Forelimb muscle (tissue), 1 donor: Measurements from ENCODE around the gene HSPA14. TPM values are rescaled to one million over a fixed set of nuclear protein-coding genes. Genes with fewer than 3 reads are reported as not detected.
"Not testable (repeated sequence)": the region's sequence is repeated elsewhere in the genome, so short reads cannot be mapped to it uniquely, and the experiment has no call there.

Experiments used
- DNase-seq: peaks from one replicate; pipeline ENCODE4 v3.0.0-alpha.2; 2013; ENCODE audit warnings: low read depth
- polyA plus RNA-seq: library from polyadenylated mRNA; unstranded; fragments of 120-200 nt; gene quantifications from one replicate; pipeline ENCODE4 v1.2.1, GENCODE V29; 2013; ENCODE audit not compliant: insufficient read length

The HSPA14 gene
- polyA plus RNA-seq, 1 donor = 14.5 TPM

DNA sequence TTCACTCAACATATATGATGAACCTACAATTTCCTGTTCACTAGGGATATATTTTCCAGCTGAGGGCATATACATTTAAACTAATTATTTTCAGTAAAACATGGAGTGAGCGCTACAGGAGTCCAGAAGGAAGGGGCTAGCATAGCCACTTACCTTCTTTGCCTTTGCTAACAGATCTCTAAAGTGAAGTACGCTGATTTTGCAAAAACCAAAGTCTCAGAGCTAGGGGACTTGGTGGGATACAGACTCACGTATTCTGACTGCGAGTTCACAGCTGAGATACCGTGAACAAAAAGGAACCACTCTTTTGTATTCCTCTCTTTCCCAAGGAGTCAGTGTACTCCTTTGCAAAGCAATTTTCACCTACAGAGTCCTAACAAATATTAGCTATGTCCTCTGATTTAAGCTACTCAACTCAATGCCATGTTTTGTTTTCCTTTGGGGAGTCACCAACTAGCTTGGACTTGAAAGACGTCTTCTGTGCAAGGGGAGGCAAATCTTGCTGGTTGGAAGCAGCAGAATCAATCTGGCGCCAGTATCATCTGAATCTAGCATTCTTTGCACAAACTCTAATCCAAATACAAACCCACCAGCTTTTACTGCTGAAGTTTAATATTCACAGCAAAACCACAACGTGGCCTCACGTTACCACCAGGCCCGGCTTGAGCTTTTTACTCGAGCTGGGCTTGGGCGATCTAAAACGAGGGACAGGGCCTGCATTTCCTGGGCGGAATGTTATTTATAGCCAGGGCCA is 926 bp upstream of the HSPA14 start:
- peak; percentile 49 for DNase-seq

DNA sequence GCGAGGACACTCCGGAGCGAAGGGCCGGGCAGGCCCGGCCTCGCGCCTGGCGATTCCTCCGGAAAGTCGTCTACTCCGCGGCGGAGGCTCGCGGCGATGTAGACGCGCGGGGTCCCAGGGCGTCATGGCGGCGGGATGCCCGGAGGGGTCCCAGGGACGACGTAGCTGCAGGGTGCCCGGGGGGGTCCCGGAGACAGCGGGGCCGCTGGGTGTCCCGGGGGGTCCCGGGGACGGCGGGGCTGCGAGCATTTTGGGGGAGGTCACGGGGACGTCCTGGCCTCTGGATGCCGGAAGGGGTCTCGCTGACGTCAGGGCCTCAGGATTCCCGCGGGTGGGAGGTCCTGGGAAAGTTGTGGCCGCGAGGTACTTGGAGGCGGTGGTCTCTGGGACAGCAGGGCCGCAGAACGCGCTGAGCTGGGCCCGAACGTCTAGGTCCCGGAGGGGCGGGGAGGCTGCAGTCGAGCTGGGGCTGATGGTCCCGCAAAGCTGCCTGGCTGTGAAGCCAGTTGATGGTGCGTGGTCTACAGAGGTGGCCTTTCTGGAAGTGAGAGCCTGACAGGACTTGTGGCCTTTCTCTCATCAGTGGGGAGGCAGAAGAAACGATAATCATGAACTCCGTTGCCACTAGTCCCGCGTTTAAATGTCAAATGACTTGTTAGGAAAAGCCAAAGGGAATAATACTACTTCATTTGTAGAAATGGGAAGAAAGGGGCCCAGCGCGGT is 637 bp downstream of the HSPA14 start:
- no peak for DNase-seq

DNA sequence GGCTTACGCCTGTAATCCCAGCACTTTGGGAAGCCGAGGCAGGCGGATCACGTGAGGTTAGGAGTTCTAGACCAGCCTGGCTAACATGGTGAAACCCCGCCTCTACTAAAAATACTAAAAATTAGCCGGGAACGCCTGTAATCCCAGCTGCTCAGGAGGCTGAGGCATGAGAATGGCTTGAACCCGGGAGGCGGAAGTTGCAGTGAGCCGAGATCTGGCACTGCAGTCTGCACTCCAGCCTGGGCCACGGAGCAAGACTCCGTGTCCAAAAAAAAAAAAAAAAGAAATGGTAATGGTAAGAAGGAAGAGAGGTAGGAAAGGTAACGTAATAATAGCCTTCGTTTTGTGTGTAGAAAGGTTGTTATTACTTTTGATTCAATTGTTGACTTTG is 1.2 kb downstream of the HSPA14 start:
- no peak for DNase-seq

DNA sequence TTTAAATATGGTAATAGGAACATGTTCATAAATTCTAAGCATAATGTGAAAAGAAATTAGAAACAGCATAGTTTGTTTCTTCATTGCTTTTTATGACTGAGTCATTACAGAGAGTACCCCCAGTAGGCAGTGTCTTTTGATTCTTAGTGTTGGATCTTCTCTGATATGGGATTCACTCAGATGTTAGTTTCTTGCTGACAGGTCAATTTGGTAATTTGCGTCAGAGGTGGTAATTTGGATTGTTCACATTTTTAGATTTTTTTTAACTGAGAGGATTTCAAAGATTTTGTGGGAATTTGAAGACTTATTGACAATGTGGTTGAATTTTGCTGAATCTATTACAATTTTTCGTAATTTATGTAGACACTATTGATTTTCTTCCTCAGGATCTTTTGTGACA is 2.1 kb downstream of the HSPA14 start:
- DNase-seq = no peak

DNA sequence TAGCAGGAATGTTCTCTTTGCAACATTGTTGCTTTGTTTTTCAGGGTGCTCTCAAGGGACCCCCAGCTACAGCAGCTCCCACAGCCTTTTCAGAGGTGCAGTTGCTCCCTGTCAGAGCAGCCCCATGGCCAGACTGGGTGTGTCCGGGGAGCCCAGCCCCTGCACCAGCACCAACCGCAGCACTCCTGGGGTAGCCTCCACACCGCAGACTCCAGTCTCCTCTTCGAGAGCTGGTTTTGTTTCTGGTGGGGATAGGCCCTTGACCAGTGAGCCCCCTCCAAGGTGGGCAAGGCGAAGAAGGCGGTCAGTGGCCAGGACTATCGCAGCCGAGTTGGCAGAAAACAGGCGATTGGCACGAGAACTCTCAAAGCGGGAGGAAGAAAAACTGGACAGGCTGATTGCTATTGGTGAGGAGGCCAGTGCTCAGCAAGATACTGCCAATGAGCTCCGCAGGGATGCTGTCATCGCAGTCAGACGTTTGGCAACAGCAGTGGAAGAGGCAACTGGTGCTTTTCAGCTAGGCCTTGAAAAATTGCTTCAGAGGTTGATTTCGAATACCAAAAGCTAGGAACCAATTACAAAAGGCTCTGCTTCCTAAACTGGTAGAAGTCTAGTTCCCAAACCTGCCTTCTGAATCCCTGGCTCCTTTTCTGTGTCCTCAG is 5.4 kb downstream of the HSPA14 start:
- no peak for DNase-seq

DNA sequence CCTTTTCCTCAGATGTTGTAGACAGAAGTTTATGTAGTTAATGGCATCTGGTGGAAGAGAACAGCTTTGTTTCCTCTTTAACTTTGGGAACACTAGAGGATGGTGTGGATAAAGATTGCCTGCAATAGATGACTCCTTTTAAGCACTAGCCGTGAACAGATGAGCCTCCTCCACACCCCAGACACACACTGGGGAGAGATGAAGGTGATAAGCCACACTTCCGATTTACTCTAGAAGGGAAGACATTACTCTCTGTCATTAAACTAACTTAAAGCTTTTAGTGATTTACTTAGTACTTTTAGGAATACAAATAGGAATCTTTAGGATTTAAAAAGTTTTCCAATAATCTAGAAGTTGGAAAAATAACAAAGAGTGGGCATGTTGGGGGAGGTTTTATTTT is 6.8 kb downstream of the HSPA14 start:
- DNase-seq = no peak

DNA sequence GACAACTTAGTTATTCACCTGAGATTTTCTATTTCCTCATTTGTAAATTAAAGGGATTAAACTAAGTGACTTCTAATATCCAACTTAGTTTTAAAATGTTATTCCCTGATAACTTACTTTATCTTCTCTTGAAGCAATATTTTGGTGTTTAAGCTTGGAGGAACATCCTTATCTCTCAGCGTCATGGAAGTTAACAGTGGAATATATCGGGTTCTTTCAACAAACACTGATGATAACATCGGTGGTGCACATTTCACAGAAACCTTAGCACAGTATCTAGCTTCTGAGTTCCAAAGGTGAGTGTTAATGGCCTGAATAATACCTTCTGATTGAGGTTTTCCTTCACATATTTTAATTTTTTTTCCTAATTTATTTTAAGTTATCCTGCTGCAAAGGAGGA is 14.1 kb downstream of the HSPA14 start:
- DNase-seq = no peak

DNA sequence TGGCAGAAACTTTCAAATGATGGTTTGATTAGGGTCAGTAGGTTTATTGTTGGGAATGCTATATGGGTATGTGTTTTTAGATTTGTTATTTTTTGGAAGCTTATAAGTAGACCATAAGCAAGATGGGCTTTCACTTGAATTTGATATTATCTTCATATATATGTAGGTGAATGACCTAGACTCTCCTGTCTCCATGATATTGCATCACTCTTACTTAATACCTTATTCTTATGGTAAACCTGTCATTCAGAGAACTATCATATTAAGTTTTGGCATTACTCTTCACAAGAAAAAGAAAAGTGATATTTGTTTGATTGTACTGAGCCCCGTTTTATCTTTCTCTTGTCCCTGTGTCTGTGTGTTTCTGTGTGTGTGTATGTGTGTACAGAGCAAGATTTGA is 17.3 kb downstream of the HSPA14 start:
- no peak for DNase-seq

DNA sequence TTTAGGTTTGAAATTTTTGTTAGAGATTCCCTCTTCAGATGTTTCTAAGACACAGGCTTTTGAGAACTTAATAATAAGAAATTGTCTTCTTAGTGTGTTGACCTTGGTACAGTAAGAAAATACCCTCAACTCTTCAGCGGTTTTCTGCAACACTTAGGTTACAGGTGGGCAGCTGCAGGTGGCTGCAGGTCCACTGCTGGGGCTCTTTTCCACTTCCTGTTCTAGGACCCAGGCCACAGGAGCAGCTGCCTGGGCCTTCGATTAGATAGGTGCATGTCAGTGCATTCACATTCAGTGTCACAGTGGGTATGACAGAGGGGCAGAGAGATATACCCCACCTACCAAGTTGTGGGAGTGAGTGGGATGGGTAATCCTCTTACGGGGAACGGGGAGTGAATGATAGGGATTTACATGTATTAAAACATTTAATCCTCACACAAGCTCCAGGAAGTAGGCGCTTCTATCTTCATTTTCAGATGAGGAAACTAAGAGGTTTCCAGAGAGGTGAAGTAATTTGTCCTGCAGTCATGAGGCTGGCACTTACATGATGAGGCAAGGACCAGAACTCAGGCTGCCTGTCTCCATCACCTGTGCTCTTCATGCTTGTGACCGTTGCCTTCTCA is 20.3 kb downstream of the HSPA14 start:
- DNase-seq = no peak

DNA sequence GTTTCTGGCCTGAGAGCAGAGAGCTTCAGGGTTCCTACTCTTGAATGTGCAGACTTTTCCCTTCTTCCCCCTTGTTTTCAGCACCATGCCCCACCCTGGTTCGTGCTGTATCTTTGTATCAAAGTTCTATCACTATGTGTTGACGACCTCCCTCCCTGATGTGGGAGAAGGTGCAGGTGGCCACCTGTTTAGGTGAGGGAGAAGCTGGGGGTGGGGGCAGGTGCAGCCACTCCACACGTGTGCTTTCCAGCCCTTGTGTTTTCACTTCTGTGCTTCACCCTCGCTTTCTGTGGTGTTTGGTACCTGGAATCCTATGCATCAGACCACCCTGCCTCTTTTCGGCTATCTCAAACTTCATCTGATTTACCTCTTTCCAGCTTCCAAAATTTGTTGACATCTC is 20.9 kb downstream of the HSPA14 start:
- no peak for DNase-seq

DNA sequence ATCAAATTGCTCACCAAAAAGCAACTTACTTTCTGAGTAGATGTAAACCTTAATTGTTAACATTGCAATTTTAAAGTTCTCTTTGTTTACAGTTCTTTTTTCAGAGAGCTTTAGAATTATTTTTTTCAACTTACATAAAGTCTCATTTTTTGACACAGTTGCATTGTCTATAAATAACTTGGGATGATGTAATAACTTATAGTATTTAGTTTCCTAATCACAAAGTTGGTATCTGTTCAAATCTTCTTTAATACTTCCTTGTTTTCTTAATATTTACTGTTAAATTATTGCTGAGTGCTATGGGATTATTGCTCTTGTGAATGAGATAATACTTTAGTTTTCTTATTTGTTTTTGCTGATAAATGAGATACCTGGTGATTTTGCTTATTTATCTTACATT is 21.7 kb downstream of the HSPA14 start:
- no peak for DNase-seq

DNA sequence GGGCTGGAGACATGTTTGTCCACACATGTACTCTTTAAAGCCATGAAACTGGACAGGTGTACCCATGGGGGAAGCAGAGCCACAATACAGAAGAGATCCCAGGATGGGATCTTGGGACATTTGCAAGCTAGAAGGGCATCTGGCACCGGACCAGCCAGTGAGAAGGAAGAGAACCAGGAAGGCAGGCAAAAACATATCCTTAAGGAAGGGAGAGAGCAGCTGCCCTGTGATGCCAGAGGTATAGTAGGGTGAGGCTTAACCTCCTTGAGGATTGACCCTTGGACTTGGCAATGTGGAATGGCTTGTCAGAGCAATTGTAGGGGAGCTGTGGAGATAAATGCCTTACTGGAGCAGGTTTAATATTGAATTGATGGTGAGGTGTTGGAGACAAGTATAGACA is 22.7 kb downstream of the HSPA14 start:
- no peak for DNase-seq

DNA sequence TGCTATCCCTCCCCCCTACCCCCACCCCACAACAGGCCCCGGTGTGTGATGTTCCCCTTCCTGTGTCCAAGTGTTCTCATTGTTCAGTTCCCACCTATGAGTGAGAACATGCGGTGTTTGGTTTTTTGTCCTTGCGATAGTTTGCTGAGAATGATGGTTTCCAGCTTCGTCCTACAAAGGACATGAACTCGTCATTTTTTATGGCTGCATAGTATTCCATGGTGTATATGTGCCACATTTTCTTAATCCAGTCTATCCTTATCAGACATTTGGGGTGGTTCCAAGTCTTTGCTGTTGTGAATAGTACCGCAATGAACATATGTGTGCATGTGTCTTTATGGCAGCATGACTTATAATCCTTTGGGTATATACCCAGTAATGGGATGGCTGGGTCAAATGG is 26.4 kb downstream of the HSPA14 start:
- not testable (repeated sequence) for DNase-seq

DNA sequence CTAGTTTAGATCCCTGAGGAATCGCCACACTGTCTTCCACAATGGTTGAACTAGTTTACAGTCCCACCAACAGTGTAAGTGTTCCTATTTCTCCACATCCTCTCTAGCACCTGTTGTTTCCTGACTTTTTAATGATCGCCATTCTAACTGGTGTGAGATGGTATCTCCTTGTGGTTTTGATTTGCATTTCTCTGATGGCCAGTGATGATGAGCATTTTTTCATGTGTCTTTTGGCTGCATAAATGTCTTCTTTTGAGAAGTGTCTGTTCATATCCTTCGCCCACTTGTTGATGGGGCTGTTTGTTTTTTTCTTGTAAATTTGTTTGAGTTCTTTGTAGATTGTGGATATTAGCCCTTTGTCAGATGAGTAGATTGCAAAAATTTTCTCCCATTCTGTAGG is 26.8 kb downstream of the HSPA14 start:
- not testable (repeated sequence) for DNase-seq

DNA sequence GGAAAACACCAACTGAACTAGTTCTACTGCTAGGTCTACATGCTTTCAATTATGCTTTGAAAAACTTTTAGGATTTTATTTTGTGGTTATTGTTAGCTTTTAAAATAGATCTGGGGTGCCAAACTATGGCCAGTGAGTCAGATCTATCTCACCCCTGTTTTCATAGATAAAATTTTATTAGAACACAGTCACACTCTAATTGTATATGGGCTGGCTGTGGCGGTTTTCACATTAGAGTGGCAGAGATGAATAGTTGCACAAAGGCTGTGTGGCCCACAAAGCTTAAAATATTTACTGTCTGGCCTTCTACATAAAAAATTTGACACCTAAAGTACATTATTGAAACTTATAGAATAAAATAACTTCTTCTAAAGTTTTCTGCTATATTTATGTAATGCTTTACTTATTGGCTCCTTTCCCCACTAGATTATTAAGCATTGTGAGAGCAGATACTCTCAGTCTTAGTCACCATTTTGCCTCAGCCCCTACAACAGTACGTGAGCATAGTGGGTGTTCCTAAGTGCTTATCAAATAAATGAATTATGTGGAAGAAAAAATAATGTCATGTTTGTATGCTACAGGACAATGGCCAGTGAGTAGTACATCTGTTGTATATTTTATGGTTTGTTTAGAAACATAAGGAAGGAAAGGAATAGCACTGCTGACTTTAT is 35.1 kb downstream of the HSPA14 start:
- DNase-seq = no peak

DNA sequence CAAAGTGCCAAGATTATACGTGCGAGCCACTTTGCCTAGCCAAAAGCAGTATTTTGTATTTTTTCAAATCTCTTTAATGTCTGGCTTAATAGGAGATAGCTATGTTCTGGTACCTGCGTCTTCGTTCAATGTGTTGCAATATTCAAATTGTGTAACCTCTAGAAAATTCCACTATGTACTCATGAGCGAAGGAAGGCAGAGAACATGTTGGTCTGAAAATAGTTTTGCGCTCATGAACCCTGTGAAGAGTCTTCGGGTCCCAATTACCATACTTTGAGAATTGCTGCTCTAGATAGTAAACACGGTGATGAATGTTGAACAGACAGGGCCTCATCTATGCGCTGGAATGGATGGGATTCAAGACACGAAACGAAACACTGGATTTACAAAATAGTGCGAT is 37.8 kb downstream of the HSPA14 start:
- no peak for DNase-seq

DNA sequence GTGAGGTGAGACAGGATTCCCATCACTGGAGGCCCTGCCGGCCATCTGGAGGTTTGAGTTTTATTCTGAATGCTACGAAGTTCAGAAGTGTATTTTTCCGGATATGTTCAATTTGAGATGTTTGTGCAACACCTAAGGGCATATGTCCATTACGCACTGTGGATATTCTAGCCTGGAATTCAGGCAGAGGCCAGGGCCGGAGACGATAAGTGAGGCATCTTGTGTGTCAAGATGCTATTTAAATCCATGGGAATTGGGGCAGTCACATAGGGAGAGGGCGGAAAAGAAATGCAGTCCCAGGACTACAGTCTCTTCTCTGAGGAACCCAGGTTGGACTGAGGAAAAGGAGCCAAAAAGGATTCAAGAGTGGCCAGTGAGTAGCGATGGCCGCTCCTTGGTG is 38.7 kb downstream of the HSPA14 start:
- no peak for DNase-seq

DNA sequence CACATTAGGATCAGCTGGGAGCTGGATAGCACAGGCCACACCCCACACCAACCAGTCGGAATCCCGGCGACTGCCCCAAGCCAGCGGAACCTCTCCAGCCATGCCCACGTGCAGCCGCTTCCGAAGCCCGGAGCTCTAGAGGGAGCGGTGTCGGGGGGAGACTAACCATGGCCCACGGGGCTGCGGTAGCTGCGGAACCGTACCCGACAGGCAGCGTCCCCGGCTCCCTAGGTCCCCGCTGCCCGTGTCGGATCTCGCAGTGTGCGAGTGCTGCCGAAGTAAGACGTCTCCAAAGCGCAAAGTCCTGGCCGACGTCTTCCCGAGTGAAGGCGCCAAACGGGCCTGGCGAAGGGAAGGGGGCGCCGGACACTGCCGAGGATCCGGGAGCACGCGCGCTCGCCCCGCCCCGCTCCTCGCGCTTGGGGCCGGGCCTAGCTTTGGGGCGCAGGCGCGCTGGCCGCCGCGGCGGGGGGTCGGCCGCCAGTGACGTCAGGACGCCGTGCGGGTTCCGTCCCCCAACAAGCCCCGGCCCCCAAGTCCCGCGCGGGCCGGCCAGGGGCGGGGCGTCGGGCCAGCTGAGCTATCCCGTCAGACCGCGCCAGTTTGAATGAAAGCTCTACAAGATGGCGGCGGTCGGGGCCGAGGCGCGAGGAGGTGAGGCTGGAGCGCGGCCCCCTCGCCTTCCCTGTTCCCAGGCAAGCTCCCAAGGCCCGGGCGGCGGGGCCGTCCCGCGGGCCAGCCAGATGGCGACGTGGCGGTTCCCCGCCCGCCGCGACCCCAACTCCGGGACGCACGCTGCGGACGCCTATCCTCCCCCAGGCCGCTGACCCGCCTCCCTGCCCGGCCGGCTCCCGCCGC is 40.4 kb downstream of the HSPA14 start, which contains the start of gene SUV39H2:
SUV39H2 (plus strand) TSS at position 601 of the 858 bp plus-strand sequence; CDS start at position 624, 23 bp downstream.
- DNase-seq = peak; percentile 78

DNA sequence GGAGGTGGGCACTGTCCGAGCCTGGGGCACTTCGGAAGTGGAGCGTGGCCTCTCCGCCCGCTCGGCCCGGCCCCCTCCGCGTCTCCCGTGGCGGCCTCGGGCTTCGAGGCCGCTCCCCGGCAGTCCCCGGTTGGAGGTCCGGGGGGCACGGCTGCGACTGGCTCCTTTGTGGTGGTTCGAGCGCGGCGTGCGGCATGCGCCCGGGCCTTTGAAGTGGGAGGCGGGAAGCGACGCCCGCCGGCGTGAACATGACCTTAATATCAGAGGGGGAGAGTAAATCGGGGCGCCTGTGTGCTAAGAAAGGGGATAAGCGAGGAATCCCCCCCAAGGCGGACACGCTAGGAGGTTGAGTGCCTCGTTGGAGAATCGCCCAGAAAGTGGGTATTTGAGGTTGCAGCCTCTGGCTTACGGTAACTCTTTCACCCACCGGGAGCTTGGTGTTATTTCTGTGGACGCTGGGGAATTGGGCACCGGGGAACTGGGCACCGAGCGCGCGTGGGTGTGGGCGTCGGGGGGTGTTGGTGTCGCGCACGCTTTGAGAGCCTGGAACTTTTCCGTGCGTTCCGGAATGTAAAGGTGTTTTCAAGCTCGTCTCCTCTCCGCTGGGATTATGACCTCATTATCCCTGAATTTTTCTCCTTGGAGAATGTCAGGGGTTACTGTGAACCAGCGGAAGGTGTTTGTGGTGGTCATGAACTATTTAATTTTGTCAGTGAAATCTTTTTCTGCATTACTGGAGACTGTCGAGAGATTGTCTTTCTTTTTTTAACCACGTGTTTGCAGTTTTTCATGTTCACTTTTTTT is 41.2 kb downstream of the HSPA14 start:
- no peak for DNase-seq

DNA sequence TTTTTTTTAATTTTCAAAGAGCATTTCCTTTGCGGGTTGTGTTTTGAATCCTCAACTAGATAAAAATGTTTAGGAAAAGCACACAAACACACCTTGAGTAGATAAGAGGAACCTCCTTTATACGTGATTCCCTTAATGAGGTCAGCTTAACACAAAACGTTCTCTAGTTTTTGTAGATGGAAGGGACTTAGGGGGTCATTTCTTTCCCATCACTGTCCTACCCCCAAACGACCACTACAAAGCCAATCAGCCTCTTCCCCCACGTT is 41.8 kb downstream of the HSPA14 start:
- DNase-seq = no peak
